Neural cell (in vitro differentiated cells): Measurements from ENCODE around the gene CAMSAP2. TPM values are rescaled to one million over a fixed set of nuclear protein-coding genes. Genes with fewer than 3 reads are reported as not detected.

ENCODE experiments used
- H2AFZ ChIP-seq: fragments of 200-600, 300-800 bp; sonication (generic), shearing (Covaris generic); 2 replicates; pipeline ENCODE4 v1.6.0; 2014; ENCODE audit warnings: low read depth, mild to moderate bottlenecking, antibody characterized with exemption, low read length, moderate library complexity
- H3F3A ChIP-seq: fragments of 200-600 bp; shearing (Covaris generic); 2 replicates; pipeline ENCODE4 v1.6.1; 2016; ENCODE audit warnings: mild to moderate bottlenecking, moderate library complexity, mixed read lengths, antibody characterized with exemption, low read length; ENCODE audit not compliant: insufficient read depth, poor library complexity, severe bottlenecking
- H3K27ac ChIP-seq: fragments of 200-600, 300-800 bp; sonication (generic), shearing (Covaris generic); 2 replicates; pipeline ENCODE4 v1.5.1; 2014; ENCODE audit warnings: mild to moderate bottlenecking, low read length, moderate library complexity
- H3K27me3 ChIP-seq: fragments of 300-800, 200-600 bp; sonication (generic), shearing (Covaris generic); 2 replicates; pipeline ENCODE4 v1.6.0; 2014; ENCODE audit warnings: mild to moderate bottlenecking, low read depth, low read length, moderate library complexity; ENCODE audit not compliant: insufficient read depth
- H3K36me3 ChIP-seq: fragments of 300-800, 200-600 bp; sonication (generic), shearing (Covaris generic); 2 replicates; pipeline ENCODE4 v1.5.1; 2014; ENCODE audit warnings: mild to moderate bottlenecking, antibody characterized with exemption, low read length, moderate library complexity; ENCODE audit not compliant: insufficient read depth
- H3K4me2 ChIP-seq: fragments of 300-800, 200-600 bp; sonication (generic), shearing (Covaris generic); 2 replicates; pipeline ENCODE4 v1.6.0; 2014; ENCODE audit warnings: mild to moderate bottlenecking, low read length
- H3K4me3 ChIP-seq: fragments of 300-800, 200-600 bp; sonication (generic), shearing (Covaris generic); 2 replicates; pipeline ENCODE4 v1.5.1; 2014; ENCODE audit warnings: mild to moderate bottlenecking, low read length, moderate library complexity
- H3K79me2 ChIP-seq: fragments of 200-600 bp; shearing (Covaris generic); replicated peaks from 2 replicates; pipeline ENCODE4 v1.6.0; 2014; ENCODE audit warnings: mild to moderate bottlenecking, low read length, moderate library complexity; ENCODE audit not compliant: insufficient read depth
- H3K9ac ChIP-seq: fragments of 300-800, 200-600 bp; sonication (generic), shearing (Covaris generic); 2 replicates; pipeline ENCODE4 v1.6.1; 2016; ENCODE audit warnings: mild to moderate bottlenecking, low read length, mixed read lengths
- H3K9me2 ChIP-seq: fragments of 200-600 bp; shearing (Covaris generic); 2 replicates; pipeline ENCODE4 v1.6.1; 2016; ENCODE audit warnings: mild to moderate bottlenecking, low read length, mixed read lengths; ENCODE audit not compliant: insufficient read depth
- H3K9me3 ChIP-seq: fragments of 200-600, 300-800 bp; sonication (generic), shearing (Covaris generic); 2 replicates; pipeline ENCODE4 v1.6.1; 2016; ENCODE audit warnings: mild to moderate bottlenecking, mixed run types, low read length, moderate library complexity, mixed read lengths
- H4K20me1 ChIP-seq: fragments of 200-600 bp; shearing (Covaris generic); 2 replicates; pipeline ENCODE4 v1.6.1; 2016; ENCODE audit warnings: mild to moderate bottlenecking, mixed run types; ENCODE audit not compliant: insufficient read depth
- CTCF ChIP-seq: fragments of 450-650 bp; IDR thresholded peaks from 2 replicates; pipeline ENCODE4 v1.5.1; 2014; ENCODE audit warnings: antibody characterized with exemption, mild to moderate bottlenecking, moderate library complexity; ENCODE audit not compliant: poor library complexity, severe bottlenecking
- EP300 ChIP-seq: fragments of 450-650 bp; conservative IDR thresholded peaks from 2 replicates; pipeline ENCODE4 v1.6.1; 2014; ENCODE audit warnings: antibody characterized with exemption, mild to moderate bottlenecking, moderate library complexity; ENCODE audit not compliant: poor library complexity, severe bottlenecking
- EZH2 ChIP-seq: fragments of 200-600, 300-800 bp; shearing (Covaris generic), sonication (generic); IDR thresholded peaks from 2 replicates; pipeline ENCODE4 v1.6.1; 2014; ENCODE audit warnings: antibody characterized with exemption, low read length, borderline replicate concordance, mild to moderate bottlenecking; ENCODE audit not compliant: insufficient read depth, poor library complexity, severe bottlenecking
- MXI1 ChIP-seq: fragments of 450-650 bp; conservative IDR thresholded peaks from 2 replicates; pipeline ENCODE4 v1.6.1; 2014; ENCODE audit warnings: antibody characterized with exemption, mild to moderate bottlenecking; ENCODE audit not compliant: poor library complexity, severe bottlenecking
- POLR2AphosphoS5 ChIP-seq: IDR thresholded peaks from 2 replicates; pipeline ENCODE4 v1.6.1; 2012
- RAD21 ChIP-seq: fragments of 450-650 bp; conservative IDR thresholded peaks from 2 replicates; pipeline ENCODE4 v1.6.1; 2014; ENCODE audit warnings: antibody characterized with exemption, mild to moderate bottlenecking, moderate library complexity
- REST ChIP-seq: IDR thresholded peaks from 2 replicates; pipeline ENCODE4 v1.6.1; 2012; ENCODE audit warnings: borderline replicate concordance
- SMC3 ChIP-seq: fragments of 450-650 bp; conservative IDR thresholded peaks from 2 replicates; pipeline ENCODE4 v1.6.1; 2014; ENCODE audit warnings: antibody characterized with exemption, mild to moderate bottlenecking, moderate library complexity; ENCODE audit not compliant: poor library complexity
- TAF1 ChIP-seq: IDR thresholded peaks from 2 replicates; pipeline ENCODE4 v1.6.1; 2012; ENCODE audit warnings: low read depth
- polyA plus RNA-seq: library from polyadenylated mRNA; depleted of rRNA; stranded (reverse); fragments of >200 nt; gene quantifications from 2 replicates; pipeline ENCODE4 v1.2.3, GENCODE V29; 2014

Gene CAMSAP2
- polyA plus RNA-seq, 1 donor from 2014 or later = 52.7 TPM

DNA sequence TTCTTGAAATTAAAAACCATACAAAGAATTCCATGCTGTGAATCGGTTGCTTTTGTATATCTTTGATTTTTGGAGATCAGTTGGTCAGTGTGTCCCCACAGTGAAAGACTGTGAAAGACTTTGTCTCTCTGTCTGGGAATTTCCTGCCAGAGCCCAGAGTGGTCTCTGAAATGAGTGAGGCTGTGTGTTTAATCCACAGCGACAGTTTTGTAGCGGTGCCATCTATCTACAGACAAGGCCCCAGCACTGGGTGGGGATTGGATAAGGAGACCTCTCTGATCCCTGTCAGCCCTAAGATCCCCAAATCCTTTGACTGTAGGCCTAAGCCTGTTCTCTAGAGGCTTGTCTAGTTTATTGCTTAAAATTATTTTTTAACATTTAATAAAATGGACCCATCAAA, 144.4 kb downstream of the CAMSAP2 start:
- Histone ChIP-seq H3K27me3 (no peaks in the 10 kb centered on the region), H3K4me3 (no peak overlapping the region), H3K9me3 (no peaks in the 10 kb centered on the region), H3K36me3 (no peaks in the 10 kb centered on the region), H3K4me2 (no peak overlapping the region), H3K27ac (no peak overlapping the region), H4K20me1 (no peaks in the 10 kb centered on the region), H3K9me2 (no peaks in the 10 kb centered on the region), H3K79me2 (no peaks in the 10 kb centered on the region), H3F3A (no peaks in the 10 kb centered on the region), H2AFZ (no peak overlapping the region), H3K9ac (no peak overlapping the region)
- TF ChIP-seq EZH2 (no peak), CTCF (no peak), EP300 (no peak)

DNA sequence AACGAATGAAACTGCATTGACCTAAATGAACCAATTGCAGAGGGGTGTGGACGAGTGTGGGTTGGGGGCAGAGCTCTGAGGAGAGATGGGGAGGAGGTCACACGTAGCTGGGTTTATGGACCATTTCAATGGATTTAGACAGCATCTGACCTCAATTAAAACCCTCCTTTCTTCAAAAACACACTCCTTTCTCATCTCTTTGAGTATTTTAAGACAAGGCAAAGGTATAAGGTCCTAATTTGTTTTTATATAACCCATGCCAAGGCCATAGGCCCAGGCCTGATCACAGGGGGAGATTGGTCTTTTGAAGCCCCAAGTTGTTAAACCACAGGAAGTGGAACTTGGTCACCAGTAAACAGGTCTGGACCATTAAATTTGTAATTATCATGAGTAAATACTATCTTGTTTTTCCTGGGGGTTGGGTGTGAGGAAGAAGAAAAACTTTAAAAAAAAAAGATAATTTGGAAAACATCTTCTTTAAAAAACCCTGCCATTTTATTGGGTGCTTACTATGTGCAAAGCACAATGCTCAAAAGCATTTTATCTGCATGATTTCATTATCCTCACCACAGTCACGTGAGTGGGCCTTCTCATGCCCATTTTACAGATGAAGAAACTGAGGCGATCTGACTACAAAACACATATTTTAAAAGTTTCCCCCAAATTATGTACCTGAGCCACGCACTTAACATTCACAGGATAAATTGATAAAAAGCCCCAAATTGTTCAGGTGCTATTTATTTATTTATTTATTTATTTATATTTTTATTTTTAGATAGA, 147.1 kb downstream of the CAMSAP2 start:
- TF ChIP-seq EP300 = no peak
- TF ChIP-seq TAF1 = no peak
- no peak for TF ChIP-seq SMC3
- TF ChIP-seq POLR2AphosphoS5 = no peak
- TF ChIP-seq EZH2 = no peak
- no peak for TF ChIP-seq CTCF
- no peak for TF ChIP-seq RAD21
- TF ChIP-seq MXI1 = no peak
- TF ChIP-seq REST = no peak
- Histone ChIP-seq H2AFZ (no peak overlapping the region), H3K4me2 (no peak overlapping the region), H3K9ac (no peak overlapping the region), H3K36me3 (no peaks in the 10 kb centered on the region), H3K9me2 (no peaks in the 10 kb centered on the region), H3K4me3 (no peak overlapping the region), H4K20me1 (no peaks in the 10 kb centered on the region), H3F3A (no peaks in the 10 kb centered on the region), H3K79me2 (peaks cover 6% of the 10 kb centered on the region), H3K27ac (no peak overlapping the region), H3K9me3 (no peaks in the 10 kb centered on the region), H3K27me3 (no peaks in the 10 kb centered on the region)
